ENCODE measurements around the gene AUTS2. TPM values are rescaled to one million over a fixed set of nuclear protein-coding genes. Genes with fewer than 3 reads are reported as not detected.

The AUTS2 gene
- total and polyA plus RNA-seq, 2 of the 8 experiments (the other 6 are each of a cell fraction or from before 2014, with no cell fraction given) = 25.9 to 101 TPM

DNA sequence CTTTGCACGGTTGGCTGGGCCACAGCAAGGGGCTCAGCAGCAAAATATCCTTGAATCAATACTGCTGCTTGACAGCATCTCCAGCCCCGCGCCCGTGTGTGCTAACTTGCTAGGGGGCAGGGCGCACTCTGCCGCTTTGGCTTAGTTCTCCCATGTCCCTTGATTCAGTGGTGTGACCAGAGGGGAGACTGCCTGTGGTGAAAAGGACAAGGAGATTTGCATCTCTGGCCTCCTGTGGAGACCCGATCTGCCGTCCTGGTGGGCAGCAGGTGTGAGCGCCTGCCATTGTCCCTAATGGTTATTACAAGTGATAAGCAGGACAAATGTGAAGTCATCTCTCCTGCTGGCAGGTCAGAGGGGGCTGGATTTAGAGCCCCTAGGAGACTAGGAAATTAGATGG, 1033.4 kb downstream of the AUTS2 start:
- no peak overlapping the region for H3K23ac ChIP-seq (ENCODE audit: insufficient read length)
- H3K4ac ChIP-seq (replicated peaks; ENCODE audit: insufficient read length, low read depth, low read length) = no peak overlapping the region
- peak overlapping the region; percentile 1; the same call in 1 of the 2 replicates for H2AK5ac ChIP-seq (ENCODE audit: low read depth, low read length)
- no peaks in the 10 kb centered on the region; a peak in 1 of 8 replicates for H3K36me3 ChIP-seq (ENCODE audit: control insufficient read depth in 2 of 4, insufficient read depth in 4 of 4, low read length in 3 of 4)
- peak overlapping the region; percentile 96; the same call in 1 of the 2 replicates for H2BK15ac ChIP-seq (ENCODE audit: low read length)
- peaks cover 3 to 17% (median 11%) of the 10 kb centered on the region in 4 experiments; a peak in 6 of 7 replicates for H3K4me1 ChIP-seq (replicated peaks in 1 of 4; ENCODE audit: control insufficient read depth in 3 of 4, insufficient read depth in 4 of 4, low read length in 3 of 4)
- no peak overlapping the region for H2BK12ac ChIP-seq (ENCODE audit: low read depth, low read length)
- H3K14ac ChIP-seq (ENCODE audit: insufficient read length) = no peak overlapping the region
- no peak overlapping the region for H3K27ac ChIP-seq (ENCODE audit: low read depth, low read length)
- H3K27me3 ChIP-seq (replicated peaks in 1 of 4; ENCODE audit: control insufficient read depth in 3 of 4, extremely low read depth in 1 of 4, insufficient read depth in 3 of 4, low read length in 3 of 4) = no peaks in the 10 kb centered on the region; a peak in 2 of 7 replicates
- peak overlapping the region; percentile 19; the same call in 1 of the 2 replicates for H2BK5ac ChIP-seq (ENCODE audit: low read depth, low read length)
- WGBS, 2 experiments (ENCODE audit: extremely low coverage in 1 of 2, insufficient coverage in 1 of 2, insufficient read length in 1 of 2, insufficient replicate concordance in 2 of 2, low coverage in 1 of 2, low lambda C conversion rate in 2 of 2, missing lambda C conversion rate in 1 of 2) = 65% methylated on average over 9 of the region's 9 CpGs; no CpG with 5 or more reads in 1 of the 2 experiments
- no peaks in the 10 kb centered on the region for H4K20me1 ChIP-seq (replicated peaks in 1 of 2; ENCODE audit: control insufficient read depth in 1 of 2, insufficient read depth in 2 of 2, low read length in 2 of 2)
- H3K4me2 ChIP-seq (ENCODE audit: insufficient read depth in 1 of 2, low read depth in 2 of 2, low read length in 2 of 2) = peak overlapping the region; percentile 8 to 41; a peak in 3 of 4 replicates
- no peak overlapping the region for H2AFZ ChIP-seq (ENCODE audit: low read length)
- H3K79me1 ChIP-seq (ENCODE audit: low read depth, low read length) = no peaks in the 10 kb centered on the region
- no peak overlapping the region for H3K4me3 ChIP-seq (ENCODE audit: extremely low read depth in 1 of 4, insufficient read depth in 2 of 4, low read depth in 3 of 4, low read length in 4 of 4)
- FAIRE-seq (peak; percentile 32), DNase-seq (ENCODE audit: low read depth in 1 of 2, low spot score in 2 of 2) (peak in 1 of 2 experiments; percentile 55)
- ChIA-PET CTCF (ENCODE audit: partially characterized antibody) (no interaction called here), POLR2A (ENCODE audit: partially characterized antibody) (no interaction called here)
- TF ChIP-seq, protein P1, sequence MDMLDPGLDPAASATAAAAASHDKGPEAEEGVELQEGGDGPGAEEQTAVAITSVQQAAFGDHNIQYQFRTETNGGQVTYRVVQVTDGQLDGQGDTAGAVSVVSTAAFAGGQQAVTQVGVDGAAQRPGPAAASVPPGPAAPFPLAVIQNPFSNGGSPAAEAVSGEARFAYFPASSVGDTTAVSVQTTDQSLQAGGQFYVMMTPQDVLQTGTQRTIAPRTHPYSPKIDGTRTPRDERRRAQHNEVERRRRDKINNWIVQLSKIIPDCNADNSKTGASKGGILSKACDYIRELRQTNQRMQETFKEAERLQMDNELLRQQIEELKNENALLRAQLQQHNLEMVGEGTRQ (IDR thresholded peaks at IDR 0.05; ENCODE audit: low read length) = no peak
- TF ChIP-seq NANOG (IDR thresholded peaks at IDR 0.05; ENCODE audit: insufficient read depth, low read depth, low read length, poor library complexity, severe bottlenecking) (peak; percentile 40), YY1 (IDR thresholded peaks at IDR 0.05; ENCODE audit: low read depth, low read length) (no peak), EZH2 (IDR thresholded peaks at IDR 0.05; ENCODE audit: low read depth, low read length, severe bottlenecking) (no peak), RXRA (IDR thresholded peaks at IDR 0.05; ENCODE audit: insufficient read depth, low read depth, low read length) (no peak), TCF12 (IDR thresholded peaks at IDR 0.05; ENCODE audit: low read depth, low read length) (0 out of 2 replicates have a peak, but pooled peaks have one; percentile 39)
- TF ChIP-seq, protein P2, sequence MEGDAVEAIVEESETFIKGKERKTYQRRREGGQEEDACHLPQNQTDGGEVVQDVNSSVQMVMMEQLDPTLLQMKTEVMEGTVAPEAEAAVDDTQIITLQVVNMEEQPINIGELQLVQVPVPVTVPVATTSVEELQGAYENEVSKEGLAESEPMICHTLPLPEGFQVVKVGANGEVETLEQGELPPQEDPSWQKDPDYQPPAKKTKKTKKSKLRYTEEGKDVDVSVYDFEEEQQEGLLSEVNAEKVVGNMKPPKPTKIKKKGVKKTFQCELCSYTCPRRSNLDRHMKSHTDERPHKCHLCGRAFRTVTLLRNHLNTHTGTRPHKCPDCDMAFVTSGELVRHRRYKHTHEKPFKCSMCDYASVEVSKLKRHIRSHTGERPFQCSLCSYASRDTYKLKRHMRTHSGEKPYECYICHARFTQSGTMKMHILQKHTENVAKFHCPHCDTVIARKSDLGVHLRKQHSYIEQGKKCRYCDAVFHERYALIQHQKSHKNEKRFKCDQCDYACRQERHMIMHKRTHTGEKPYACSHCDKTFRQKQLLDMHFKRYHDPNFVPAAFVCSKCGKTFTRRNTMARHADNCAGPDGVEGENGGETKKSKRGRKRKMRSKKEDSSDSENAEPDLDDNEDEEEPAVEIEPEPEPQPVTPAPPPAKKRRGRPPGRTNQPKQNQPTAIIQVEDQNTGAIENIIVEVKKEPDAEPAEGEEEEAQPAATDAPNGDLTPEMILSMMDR (IDR thresholded peaks at IDR 0.05; ENCODE audit: control extremely low read depth in 1 of 3, insufficient read depth in 1 of 3, low read depth in 1 of 3, low read length in 3 of 3) = peak in 1 of 3 experiments; percentile 8; a peak in 1 of 4 replicates
- no peak overlapping the region for H3K56ac ChIP-seq (replicated peaks; ENCODE audit: insufficient read length, low read depth, low read length)
- no peak overlapping the region for H3K9ac ChIP-seq (replicated peaks in 1 of 4; ENCODE audit: extremely low read depth in 1 of 4, low read depth in 3 of 4, low read length in 3 of 4)
- H3K23me2 ChIP-seq (ENCODE audit: low read depth, low read length) = no peaks in the 10 kb centered on the region
- H4K8ac ChIP-seq (ENCODE audit: extremely low read depth, insufficient read depth, low read length) = 0 out of 2 replicates have a peak overlapping the region, but pooled peaks have one; percentile 3
- no peak overlapping the region for H4K5ac ChIP-seq (ENCODE audit: insufficient read length, low read depth, low read length)
- H3K79me2 ChIP-seq (ENCODE audit: control insufficient read depth in 1 of 2, insufficient read depth in 2 of 2, low read length in 2 of 2) = no peaks in the 10 kb centered on the region
- no peak overlapping the region for H4K91ac ChIP-seq (replicated peaks; ENCODE audit: insufficient read length, low read length)
- H2BK120ac ChIP-seq (replicated peaks; ENCODE audit: low read depth, low read length) = no peak overlapping the region
- no peak overlapping the region for H3K18ac ChIP-seq (ENCODE audit: extremely low read depth, low read length)
- no peak overlapping the region for H2BK20ac ChIP-seq (ENCODE audit: low read length)
- H3K9me3 ChIP-seq (ENCODE audit: insufficient read depth in 2 of 2, low read depth in 1 of 2, low read length in 1 of 2) = no peaks in the 10 kb centered on the region; a peak in 1 of 4 replicates
